ENCODE data around the gene CAMK2A. TPM values are rescaled to one million over a fixed set of nuclear protein-coding genes. Genes with fewer than 3 reads are reported as not detected.

The CAMK2A gene
- polyA plus RNA-seq, 1 donor (not counting 4 experiments of a cell fraction or from before 2014, with no cell fraction given): 0.05 TPM

DNA sequence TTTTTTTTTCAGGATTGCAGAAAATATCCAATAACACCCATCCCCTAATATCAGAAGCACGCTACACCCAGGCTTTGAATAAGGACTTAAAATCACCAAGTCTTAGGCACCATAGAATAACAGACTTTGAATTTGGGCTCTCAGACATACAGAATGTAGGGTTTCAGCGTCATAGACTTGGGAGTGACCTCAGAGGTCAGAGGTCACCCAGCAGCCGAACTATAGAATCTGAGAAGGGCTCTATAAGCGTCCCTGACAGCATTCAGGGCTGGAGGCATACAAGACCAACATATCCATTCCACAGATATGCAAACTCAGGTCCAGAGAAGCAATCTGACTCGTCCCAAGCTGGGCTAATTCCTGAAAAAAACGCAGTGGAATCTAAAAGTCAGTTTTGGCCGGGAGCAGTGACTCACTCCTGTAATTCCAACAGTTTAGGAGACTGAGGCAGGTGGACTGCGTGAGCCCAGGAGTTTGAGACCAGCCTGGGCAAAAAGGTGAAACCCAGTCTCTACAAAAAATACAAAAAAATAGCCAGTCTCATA is 65.0 kb downstream of the CAMK2A start:
- no peak for TF ChIP-seq EZH2 (IDR thresholded peaks at IDR 0.05; ENCODE audit: low read length)
- TF ChIP-seq, protein P1, sequence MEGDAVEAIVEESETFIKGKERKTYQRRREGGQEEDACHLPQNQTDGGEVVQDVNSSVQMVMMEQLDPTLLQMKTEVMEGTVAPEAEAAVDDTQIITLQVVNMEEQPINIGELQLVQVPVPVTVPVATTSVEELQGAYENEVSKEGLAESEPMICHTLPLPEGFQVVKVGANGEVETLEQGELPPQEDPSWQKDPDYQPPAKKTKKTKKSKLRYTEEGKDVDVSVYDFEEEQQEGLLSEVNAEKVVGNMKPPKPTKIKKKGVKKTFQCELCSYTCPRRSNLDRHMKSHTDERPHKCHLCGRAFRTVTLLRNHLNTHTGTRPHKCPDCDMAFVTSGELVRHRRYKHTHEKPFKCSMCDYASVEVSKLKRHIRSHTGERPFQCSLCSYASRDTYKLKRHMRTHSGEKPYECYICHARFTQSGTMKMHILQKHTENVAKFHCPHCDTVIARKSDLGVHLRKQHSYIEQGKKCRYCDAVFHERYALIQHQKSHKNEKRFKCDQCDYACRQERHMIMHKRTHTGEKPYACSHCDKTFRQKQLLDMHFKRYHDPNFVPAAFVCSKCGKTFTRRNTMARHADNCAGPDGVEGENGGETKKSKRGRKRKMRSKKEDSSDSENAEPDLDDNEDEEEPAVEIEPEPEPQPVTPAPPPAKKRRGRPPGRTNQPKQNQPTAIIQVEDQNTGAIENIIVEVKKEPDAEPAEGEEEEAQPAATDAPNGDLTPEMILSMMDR (optimal IDR thresholded peaks at IDR 0.05 in 1 of 3, IDR thresholded peaks at IDR 0.05 in 1 of 3, conservative IDR thresholded peaks at IDR 0.05 in 1 of 3; ENCODE audit: extremely low read depth in 1 of 3, insufficient read depth in 2 of 3, low read length in 3 of 3): no peak
- Histone ChIP-seq H3K27me3 (ENCODE audit: control insufficient read depth, extremely low read depth, insufficient read depth, low read length) (no peaks in the 10 kb centered on the region), H3K4me1 (ENCODE audit: control insufficient read depth, extremely low read depth, insufficient read depth, low read length) (no peaks in the 10 kb centered on the region), H3K9me1 (ENCODE audit: control insufficient read depth, extremely low read depth, insufficient read depth, low read length) (no peaks in the 10 kb centered on the region), H4K20me1 (ENCODE audit: control insufficient read depth, extremely low read depth, insufficient read depth, low read length) (no peaks in the 10 kb centered on the region), H3K9ac (ENCODE audit: control insufficient read depth, extremely low read depth, insufficient read depth, low read length) (no peak overlapping the region), H3K79me2 (ENCODE audit: control insufficient read depth, insufficient read depth, low read length) (no peaks in the 10 kb centered on the region), H3K4me3 (ENCODE audit: control insufficient read depth in 2 of 3, extremely low read depth in 1 of 3, insufficient read depth in 2 of 3, low read depth in 1 of 3, low read length in 3 of 3) (no peak overlapping the region), H3K36me3 (ENCODE audit: control insufficient read depth in 2 of 2, extremely low read depth in 1 of 2, insufficient read depth in 2 of 2, low read length in 2 of 2) (no peaks in the 10 kb centered on the region), H3K4me2 (ENCODE audit: control insufficient read depth, extremely low read depth, insufficient read depth, low read depth, low read length) (no peak overlapping the region), H3K27ac (ENCODE audit: control insufficient read depth, insufficient read depth, low read length) (no peak overlapping the region), H2AFZ (ENCODE audit: control insufficient read depth, low read length) (no peak overlapping the region), H3K9me3 (ENCODE audit: control insufficient read depth, low read depth, low read length) (no peaks in the 10 kb centered on the region)
- DNase-seq (ENCODE audit: low read depth, low spot score): no peak
- dilution Hi-C loops (cut with MboI; ENCODE audit: extremely low pct_ligation_motif_present, low sequenced_read_pairs): no loop called here
- FAIRE-seq: no peak

DNA sequence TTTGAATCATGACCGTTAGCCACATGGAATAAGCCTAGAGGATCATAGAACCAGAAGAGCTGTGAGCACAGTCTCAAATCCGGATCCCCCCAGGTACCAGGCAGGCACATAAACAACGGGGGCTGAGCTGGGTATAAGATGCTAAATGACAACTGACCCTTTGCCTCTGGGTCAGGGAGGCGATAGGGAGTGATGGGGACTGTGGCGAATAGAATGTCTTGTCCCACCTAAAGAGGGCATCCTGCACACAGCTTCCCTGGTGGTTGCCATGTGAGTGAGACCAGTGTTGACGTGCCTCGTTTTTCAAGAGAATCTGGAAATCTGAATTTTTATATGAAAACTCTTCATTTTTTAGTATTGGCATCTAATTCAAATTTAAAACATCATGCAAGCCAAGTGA is 66.1 kb downstream of the CAMK2A start:
- FAIRE-seq (no peak), DNase-seq (ENCODE audit: low read depth, low spot score) (no peak)
- H4K20me1 ChIP-seq (ENCODE audit: control insufficient read depth, extremely low read depth, insufficient read depth, low read length): no peaks in the 10 kb centered on the region
- no peaks in the 10 kb centered on the region for H3K9me1 ChIP-seq (ENCODE audit: control insufficient read depth, extremely low read depth, insufficient read depth, low read length)
- no peaks in the 10 kb centered on the region for H3K36me3 ChIP-seq (ENCODE audit: control insufficient read depth in 2 of 2, extremely low read depth in 1 of 2, insufficient read depth in 2 of 2, low read length in 2 of 2)
- TF ChIP-seq EZH2 (IDR thresholded peaks at IDR 0.05; ENCODE audit: low read length): no peak
- TF ChIP-seq, protein P1 (optimal IDR thresholded peaks at IDR 0.05 in 1 of 3, IDR thresholded peaks at IDR 0.05 in 1 of 3, conservative IDR thresholded peaks at IDR 0.05 in 1 of 3; ENCODE audit: extremely low read depth in 1 of 3, insufficient read depth in 2 of 3, low read length in 3 of 3): peak in 1 of 3 experiments; percentile 31
- no peaks in the 10 kb centered on the region for H3K9me3 ChIP-seq (ENCODE audit: control insufficient read depth, low read depth, low read length)
- no peak overlapping the region for H3K4me2 ChIP-seq (ENCODE audit: control insufficient read depth, extremely low read depth, insufficient read depth, low read depth, low read length)
- no peak overlapping the region for H3K27ac ChIP-seq (ENCODE audit: control insufficient read depth, insufficient read depth, low read length)
- no peaks in the 10 kb centered on the region for H3K27me3 ChIP-seq (ENCODE audit: control insufficient read depth, extremely low read depth, insufficient read depth, low read length)
- dilution Hi-C loops (cut with MboI; ENCODE audit: extremely low pct_ligation_motif_present, low sequenced_read_pairs): no loop called here
- H2AFZ ChIP-seq (ENCODE audit: control insufficient read depth, low read length): no peak overlapping the region
- no peak overlapping the region for H3K4me3 ChIP-seq (ENCODE audit: control insufficient read depth in 2 of 3, extremely low read depth in 1 of 3, insufficient read depth in 2 of 3, low read depth in 1 of 3, low read length in 3 of 3)
- H3K4me1 ChIP-seq (ENCODE audit: control insufficient read depth, extremely low read depth, insufficient read depth, low read length): no peaks in the 10 kb centered on the region
- no peaks in the 10 kb centered on the region for H3K79me2 ChIP-seq (ENCODE audit: control insufficient read depth, insufficient read depth, low read length)
- no peak overlapping the region for H3K9ac ChIP-seq (ENCODE audit: control insufficient read depth, extremely low read depth, insufficient read depth, low read length)
